Measurements from ENCODE around the gene GBA2.

The GBA2 gene

DNA sequence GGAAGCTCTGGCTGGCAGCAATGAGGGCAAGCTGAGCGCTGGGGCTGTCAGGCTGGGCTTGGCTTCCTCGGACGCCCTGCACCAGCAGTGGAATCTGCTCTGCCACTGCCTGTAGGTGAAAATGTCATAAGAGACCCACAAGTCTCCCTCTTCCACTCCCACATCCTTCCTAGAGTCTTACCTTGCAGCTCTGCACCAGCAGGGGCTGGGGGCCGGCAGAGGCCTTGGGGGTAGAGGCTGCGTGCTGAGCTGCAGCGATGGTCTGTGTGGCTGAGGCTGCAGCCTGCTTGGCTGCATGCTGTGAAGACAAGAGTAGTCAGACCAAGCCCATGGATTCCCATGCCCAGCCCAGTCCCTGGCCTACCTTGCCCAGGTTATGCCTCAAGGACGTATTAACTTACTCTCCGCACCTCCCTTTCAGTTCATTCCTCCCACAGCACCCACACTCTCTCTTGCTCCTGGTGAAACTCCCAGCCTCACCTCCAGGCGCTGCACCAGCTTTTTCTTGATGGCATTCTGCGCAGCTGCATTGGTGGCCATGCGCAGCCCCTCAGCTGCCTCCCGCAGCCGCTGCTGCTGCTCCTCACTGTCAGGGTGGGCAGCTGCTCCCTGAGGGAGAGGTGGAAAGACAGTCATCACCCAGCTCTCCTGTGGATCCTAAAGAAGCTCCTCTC lies 34.3 kb downstream of the GBA2 start:
- DNase-seq: no peak

GRCh38 chr9:35714123-35714522 lies 34.9 kb downstream of the GBA2 start:
- no peak for DNase-seq

- no peak for DNase-seq
These were observed 35.5 kb downstream of the GBA2 start for GRCh38 chr9:35713578-35713977.

GRCh38 chr9:35712762-35713400 lies 36.1 kb downstream of the GBA2 start:
- DNase-seq: peak; percentile 17

DNA sequence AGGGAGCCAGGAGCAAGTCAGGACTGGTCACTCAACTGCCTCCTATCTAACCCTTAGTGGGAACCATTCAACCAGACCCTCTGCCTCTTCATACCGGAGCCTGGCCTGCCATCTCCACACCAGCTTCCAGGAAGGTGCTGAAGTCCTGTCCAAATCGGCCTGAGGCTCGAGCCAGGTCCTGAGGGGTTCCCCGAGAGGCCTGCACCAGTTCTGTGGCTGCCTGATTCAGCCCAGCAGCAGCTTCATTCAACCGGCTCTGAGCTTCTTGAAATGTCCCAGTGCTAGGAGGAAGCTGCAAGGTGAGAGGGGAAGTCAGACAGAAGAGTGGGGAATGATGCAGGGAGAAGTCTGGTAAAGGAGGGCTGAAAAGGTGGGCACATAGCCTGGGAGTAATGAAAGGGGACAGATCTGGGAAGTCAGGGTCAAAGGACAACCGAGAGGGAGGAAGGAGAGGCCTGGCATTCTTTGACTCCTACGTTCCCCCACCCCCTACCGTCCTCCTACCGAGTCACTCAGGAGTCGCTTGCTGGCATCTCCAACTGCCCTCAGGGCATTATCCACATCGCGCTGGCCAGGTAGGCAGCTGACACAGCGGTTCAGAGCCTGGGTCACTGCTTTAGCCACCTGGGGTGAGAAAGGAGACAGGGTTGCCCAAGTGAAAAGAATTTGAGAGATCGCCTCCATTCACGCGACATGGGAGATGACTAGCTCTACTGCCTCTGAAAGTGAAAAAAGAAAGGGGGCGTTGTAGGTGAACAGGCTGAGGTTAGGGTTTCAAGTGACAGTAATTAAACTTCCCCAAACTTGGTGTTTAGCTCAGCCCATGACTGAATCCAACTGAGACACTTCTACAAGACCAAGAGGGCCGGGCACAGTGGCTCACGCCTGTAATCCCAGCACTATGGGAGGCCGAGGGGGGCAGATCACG lies 37.3 kb downstream of the GBA2 start:
- DNase-seq: no peak

GRCh38 chr9:35710818-35711500 lies 38.1 kb downstream of the GBA2 start:
- DNase-seq: no peak

DNA sequence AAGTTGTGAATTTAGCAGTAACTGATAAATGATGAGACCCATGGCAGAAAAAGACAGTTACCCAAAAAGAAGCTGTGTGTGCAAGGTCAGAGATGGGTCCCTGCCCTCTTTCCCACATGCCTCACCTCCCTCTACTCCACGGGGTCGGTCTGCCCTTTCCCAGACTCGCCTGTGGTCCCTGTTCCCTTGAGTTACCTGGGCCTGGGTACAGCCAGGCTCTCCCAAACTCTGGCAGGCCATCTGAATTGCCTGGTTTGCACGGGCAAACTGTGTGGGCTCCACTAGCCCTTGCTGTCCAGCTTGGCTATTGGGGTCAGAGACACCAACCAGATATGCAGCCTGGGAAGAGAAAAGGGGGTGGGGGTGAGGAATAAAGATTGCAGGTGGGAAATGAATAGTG lies 40.9 kb downstream of the GBA2 start:
- DNase-seq: no peak

DNA sequence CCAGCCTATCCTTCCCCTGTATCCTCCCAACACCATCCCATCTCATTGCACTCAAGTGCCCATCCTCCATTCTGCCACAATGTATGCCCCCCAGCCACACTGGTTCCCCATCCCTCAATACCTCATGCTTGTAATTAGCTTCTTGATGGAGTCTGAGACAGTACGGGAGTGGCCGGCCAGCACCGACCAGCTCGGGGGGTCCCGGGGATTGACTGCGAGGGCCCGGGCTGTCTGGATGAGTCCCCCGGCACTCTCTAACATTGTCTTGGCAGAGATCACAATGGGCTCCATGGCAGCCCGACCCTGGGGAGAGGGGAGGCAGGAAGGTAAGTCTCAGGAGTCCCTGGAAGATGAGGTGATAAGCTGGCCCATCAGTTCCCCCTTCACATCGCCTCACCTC lies 42.1 kb downstream of the GBA2 start:
- no peak for DNase-seq

DNA sequence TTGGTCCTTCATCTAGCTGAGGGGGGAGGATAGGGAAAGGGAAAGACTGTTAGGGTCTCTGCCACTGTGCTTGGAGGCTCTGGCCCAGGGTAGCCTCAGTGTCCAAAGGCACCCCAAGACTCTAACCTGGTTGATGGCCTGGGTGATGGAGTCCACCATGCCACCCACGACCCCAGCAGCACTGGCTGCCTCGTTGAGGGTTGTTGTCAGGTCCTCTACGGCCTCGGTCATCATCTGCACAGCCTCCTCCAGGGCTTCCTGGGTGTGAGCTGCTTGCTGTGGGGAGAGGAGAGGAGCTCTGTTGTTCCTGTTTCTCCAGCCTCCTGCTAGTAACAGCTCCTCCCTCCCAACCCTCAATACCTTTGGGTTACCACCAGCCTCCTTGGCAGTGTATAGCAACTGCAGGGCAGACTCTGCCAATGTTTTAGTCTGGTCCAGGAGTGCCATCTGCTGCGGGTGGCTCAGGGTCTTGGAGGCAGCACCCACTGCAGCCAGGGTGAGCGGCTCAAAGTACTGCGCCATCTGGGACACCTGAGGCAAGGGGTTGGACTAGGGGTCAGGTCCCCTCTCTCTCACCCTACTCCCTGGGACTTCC lies 43.1 kb downstream of the GBA2 start:
- DNase-seq: no peak

DNA sequence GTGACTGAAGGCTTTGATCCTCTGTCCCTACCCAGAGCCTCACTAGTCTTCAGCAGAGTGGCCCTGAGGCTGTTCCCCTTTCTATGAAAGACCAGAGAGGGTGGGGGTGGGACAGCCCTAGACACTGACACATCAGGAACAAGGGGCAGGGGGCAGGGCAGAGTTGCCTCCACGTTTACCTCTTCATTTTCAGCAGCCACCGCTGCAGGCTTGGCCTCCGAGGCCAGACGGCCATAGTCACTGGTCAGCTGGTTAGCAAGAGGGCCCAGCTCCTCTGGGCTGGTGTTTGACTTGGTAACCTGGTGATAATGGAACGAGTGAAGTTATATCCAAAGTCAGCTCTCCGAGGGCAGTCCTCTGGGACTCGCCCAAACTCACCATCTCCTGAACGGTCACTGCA lies 43.7 kb downstream of the GBA2 start:
- no peak for DNase-seq

GRCh38 chr9:35703906-35704672 lies 44.9 kb downstream of the GBA2 start:
- DNase-seq: no peak

DNA sequence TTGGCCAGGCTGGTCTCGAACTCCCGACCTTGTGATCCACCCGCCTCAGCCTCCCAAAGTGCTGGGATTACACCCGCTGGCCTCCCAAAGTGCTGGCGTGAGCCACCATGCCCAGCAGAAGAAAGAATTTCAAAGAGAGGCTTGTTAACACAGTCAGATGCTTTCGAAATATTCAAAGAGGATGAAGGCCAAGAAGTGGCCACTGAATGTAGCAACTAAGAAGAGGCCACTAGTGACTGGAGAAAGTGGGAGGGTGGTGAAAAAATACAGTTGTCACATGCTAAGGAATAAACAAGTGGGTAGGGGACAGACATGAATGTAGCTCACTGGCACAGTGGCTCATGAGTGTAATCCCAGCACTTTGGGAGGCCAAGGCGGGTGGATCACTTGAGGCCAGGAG lies 46.3 kb downstream of the GBA2 start:
- DNase-seq: no peak

DNA sequence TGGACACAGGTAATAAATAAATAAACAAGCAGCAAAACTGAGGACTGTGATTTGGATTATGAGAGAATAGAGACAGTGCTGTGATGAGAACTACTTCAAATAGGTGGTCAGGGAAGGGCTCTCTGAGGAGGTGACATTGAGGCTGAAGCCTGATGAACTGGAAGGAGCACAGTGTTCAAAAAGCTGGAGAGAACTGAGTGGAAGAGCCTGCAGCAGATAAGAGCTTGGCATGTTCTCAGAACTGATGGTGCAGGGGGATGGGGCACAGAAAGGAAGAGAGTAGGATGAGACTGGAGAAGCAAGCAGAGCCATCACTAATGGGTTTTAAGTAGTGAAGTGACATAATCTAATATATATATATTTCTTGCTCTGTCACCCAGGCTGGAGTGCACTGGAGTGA lies 48.1 kb downstream of the GBA2 start:
- no peak for DNase-seq

GRCh38 chr9:35700031-35700430 lies 49.0 kb downstream of the GBA2 start:
- DNase-seq: no peak

DNA sequence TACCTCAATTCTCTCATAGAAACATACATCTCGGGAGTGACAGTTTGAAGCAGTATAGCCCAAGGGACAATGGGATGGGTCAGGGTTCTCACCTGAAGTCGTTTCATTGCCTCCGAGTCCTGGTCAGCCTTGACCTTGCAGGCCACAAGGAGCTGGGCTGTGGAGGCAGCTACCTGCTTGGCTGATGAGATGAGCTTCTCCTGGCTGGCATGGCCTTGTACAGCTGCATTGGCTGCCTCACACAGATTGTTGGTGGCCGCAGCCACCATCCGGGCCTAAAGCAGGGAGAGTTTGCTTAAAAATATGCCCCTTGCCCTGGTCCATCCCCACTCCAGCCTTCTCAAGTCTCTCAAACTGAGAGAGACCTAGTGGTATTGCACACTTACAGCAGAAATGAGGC lies 50.8 kb downstream of the GBA2 start:
- DNase-seq: no peak

- DNase-seq: no peak
These were observed 51.5 kb downstream of the GBA2 start for GRCh38 chr9:35697486-35697885.

DNA sequence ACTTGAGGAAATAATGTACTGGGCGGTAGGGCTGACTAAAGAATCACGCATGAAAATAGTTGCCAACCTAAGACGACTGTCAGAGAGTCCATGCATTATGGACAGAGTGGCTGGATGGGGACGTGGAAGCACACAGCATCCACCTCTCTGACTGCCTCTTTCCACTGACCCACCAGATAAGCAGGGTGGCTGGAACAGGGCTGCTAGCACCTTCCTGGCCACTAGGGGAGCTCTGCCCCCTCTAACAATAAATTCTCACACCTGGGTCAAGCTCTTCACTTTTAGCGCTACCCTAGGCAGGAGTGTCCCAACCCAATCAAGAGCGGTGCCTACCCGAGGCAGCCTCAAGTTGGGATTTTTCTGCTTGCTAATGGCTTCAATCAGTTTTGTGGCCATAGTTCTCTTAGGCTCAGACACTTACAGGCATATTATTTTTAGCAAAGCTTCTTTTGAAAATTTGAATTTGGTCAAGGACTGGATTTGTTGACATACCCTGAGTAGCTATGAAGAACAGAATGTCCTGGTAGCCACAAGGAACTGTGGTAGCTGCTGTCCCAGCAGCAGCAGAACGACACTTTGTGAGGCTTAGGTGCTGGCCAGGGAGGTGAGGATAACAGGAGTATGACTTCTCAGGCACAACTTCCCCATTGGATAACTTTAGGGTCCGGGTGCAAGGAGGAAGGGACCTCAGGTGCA lies 52.4 kb downstream of the GBA2 start:
- peak; percentile 11 for DNase-seq

GRCh38 chr9:35695943-35696401 lies 53.1 kb downstream of the GBA2 start:
- DNase-seq: peak; percentile 3

- DNase-seq: no peak
These were observed 57.2 kb downstream of the GBA2 start for GRCh38 chr9:35691757-35692301.

DNA sequence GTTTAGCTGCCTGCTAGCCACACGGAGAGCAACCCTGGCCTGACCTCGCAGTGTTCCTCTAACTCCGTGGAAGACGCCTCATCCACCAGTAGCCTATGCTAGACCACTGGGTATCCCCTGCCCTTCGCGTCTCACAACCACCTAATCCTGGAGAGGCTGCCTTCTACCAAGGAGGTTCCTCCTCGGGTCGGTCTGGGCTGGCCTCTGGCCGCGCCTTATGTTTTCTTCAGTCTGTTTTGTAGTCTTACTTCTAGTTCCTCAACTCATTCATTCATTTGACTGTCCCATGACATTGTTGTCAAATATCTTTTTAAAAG lies 57.7 kb downstream of the GBA2 start:
- no peak for DNase-seq
